ENCODE measurements around the gene CBR3.
"Not testable (repeated sequence)": the region's sequence is repeated elsewhere in the genome, so short reads cannot be mapped to it uniquely, and the experiment has no call there.

CBR3 gene

DNA sequence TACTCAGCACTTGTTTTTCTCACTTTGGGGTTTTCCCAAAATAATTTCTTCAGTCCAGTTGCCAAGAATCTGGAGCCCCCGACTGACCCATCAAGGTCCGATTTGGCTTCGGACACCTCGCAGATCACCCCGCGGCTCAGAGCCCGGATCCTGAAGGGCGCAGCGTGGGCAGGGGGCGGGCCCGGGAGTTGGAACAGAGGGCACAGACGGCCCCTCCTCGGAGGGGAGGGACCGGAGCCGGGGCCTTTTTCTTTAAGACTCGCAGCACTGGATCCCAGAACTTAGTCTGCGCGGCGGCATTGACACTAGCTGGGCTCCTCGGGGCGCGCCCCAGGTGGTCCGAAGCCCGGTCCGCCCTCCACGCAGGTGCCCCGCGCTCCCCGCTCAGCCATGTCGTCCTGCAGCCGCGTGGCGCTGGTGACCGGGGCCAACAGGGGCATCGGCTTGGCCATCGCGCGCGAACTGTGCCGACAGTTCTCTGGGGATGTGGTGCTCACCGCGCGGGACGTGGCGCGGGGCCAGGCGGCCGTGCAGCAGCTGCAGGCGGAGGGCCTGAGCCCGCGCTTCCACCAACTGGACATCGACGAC lies at the start of gene CBR3:
Gene CBR3 (plus strand): TSS at position 277 of the 588 bp plus-strand sequence. CDS start 114 bp downstream, at position 391.
- no peak for DNase-seq

GRCh38 chr21:36087362-36088138 lies 47.3 kb upstream of the CBR3 start:
- no peak for DNase-seq

DNA sequence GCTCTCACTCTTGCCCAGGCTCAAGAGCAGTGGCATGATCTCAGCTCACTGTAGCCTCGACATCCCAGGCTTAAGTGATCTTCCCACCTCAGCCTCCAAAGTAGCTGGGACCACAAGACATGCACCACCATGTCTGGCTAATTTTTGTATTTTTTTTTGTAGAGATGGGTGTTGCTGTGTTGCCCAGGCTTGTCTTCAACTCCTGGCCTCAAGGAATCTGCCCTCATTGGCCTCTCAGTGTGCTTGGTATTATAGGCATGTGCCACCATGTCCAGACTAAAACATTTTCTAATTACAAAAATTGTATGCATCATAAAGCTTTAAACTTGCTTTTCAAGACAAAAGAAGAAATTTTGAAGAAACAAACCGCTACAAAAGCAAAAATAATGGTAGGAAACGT lies 44.9 kb upstream of the CBR3 start:
- DNase-seq = no peak

DNA sequence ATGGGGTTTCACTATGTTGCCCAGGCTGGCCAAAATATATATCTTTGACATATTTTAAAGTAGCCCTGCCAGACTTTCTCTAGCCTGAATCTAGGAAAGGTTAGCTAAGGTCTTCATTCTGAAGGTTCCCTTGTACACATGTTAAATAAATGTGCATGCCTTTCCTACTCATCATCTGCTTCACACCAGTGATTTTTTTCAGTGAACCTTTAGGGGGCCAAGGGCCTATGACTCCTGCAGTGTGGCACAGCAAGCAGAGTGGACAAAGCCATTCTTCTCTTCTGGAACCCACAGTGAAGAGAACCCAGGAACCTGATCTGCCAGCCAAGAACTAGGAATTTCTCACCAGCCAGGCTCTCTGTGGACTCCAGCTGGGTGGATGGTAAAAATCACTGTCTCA lies 42.2 kb upstream of the CBR3 start:
- DNase-seq = no peak

DNA sequence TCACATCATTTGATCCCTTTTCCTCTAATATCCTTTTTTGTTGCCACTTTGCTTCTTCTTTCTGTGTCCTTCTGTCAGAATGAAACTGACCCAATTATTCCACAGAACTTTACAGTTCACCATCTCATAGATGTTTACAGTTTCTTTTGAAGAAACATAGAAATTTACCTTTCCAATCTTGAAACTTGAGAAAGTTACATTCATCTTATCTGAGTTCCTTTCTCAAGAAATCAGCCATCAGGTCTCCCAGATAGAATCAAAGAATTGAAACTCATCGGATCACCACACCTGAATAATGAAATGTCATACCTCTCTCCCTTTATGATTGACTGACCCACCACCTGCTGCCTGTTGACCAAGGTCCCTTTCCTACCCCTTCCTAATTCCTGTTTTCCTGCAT lies 41.4 kb upstream of the CBR3 start:
- no peak for DNase-seq

DNA sequence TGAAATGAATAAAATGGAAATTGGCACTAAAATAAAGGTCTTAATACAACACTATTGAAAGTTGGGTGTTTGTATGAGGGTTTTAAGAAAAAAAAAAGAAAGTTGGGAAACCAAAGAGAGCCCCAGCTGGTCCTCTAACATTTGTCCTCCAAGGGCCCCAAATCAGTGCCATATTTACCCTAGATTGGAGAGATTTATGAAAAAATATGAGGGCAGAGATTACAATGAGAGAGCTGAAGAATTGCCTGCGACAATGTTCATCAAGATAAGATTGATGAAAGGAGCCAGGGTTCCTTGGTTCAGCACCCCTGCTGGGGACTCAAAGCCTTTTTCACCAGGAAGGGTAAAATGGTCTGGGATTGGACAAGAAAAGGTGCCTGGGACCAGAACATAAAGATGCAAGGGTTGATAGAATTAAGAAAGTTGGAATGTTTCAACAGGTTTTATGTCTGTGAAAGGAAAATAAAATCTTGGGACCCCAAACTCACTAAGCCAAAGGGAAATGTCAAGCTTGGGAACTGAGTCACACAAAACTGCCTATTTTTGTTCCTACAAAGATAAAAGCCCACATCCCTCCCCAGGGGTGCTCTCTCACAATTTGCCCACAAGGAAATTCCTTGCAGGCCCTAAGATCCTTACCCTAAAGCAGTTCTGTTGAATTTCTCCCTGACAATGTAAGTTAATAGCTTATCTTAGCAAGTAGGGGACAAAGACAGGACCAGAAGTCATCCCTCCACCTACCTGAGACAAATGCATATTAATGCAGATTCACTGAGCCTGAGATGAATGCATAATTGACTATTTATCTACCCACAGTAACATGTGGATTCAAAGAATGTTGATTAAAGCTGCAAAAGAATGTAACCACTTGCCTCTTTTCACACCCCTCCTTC lies 38.2 kb upstream of the CBR3 start:
- DNase-seq = no peak

DNA sequence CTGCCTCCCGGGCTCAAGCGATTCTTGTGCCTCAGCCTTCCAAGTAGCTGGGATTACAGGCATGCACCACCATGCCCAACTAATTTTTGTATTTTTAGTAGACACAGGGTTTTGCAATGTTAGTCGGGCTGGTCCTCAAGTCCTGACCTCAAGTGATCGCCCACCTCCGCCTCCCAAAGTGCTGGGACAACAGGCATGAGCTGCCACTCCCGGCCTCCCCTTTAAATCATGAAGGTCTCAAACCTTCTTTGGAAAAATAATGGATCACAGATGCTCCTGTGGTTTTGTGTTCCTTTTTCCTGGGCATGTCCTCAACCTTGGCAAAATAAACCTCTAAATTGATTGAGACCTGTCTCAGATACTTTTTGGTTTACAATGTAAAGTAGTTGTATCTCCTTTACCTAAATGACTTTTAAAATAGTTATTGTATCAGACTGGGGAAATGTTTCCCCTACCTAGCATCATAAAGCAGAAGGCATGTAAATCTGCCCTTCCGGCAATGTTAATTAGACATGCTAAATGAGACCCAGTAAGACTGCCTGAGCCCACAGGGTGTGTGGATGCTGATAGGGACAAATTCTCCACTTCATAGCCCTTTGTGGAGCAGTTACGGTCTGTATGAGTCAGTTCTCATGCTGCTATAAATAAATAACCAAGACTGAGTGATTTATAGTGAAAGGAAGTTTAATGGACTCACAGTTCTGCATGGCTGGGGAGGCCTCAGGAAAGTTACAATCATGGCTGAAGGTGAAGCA lies 37.3 kb upstream of the CBR3 start:
- DNase-seq = no peak

GRCh38 chr21:36098182-36098532 lies 36.7 kb upstream of the CBR3 start:
- no peak for DNase-seq

DNA sequence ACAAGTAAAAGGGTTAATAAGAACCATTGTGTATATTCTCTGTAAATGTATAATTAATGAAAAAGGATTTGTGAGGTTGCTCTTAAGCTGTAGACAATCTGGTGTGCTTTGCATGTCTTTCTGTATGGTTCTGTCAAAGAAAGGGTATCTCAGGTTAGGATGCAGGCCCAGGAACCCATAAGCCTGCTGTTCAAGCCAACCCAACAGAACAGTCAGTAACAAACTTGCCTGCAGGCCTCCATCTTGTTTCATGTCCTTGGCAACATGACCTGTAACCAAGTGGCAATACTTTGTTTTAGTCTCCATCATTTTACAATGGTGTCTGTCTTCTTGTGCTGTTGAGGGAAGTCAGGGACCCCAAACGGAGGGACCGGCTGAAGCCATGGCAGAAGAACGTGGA lies 35.9 kb upstream of the CBR3 start:
- DNase-seq = no peak

- not testable (repeated sequence) for DNase-seq
Measured at GRCh38 chr21:36099695-36100211, 35.1 kb upstream of the CBR3 start.

- DNase-seq = no peak
Measured at GRCh38 chr21:36100971-36101641, 33.8 kb upstream of the CBR3 start.

DNA sequence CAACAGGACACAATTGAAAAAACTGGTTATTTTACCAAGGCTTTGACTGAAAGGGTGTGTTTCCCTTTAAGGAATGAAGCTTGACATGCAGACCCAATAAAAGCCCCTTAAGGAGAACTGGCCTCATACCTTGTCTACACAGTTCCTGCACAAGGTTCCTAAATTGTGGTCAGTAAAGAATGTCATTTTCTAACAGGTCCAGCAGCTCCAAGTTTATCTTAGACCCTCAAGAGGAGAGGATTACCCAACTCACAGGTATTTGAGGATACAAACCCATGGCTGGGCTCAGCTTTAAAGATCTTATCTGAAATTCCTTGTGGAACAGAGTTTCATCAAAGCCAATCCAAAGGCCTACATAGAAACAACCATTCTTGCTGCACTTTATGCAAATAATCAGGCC lies 31.4 kb upstream of the CBR3 start:
- DNase-seq = no peak

DNA sequence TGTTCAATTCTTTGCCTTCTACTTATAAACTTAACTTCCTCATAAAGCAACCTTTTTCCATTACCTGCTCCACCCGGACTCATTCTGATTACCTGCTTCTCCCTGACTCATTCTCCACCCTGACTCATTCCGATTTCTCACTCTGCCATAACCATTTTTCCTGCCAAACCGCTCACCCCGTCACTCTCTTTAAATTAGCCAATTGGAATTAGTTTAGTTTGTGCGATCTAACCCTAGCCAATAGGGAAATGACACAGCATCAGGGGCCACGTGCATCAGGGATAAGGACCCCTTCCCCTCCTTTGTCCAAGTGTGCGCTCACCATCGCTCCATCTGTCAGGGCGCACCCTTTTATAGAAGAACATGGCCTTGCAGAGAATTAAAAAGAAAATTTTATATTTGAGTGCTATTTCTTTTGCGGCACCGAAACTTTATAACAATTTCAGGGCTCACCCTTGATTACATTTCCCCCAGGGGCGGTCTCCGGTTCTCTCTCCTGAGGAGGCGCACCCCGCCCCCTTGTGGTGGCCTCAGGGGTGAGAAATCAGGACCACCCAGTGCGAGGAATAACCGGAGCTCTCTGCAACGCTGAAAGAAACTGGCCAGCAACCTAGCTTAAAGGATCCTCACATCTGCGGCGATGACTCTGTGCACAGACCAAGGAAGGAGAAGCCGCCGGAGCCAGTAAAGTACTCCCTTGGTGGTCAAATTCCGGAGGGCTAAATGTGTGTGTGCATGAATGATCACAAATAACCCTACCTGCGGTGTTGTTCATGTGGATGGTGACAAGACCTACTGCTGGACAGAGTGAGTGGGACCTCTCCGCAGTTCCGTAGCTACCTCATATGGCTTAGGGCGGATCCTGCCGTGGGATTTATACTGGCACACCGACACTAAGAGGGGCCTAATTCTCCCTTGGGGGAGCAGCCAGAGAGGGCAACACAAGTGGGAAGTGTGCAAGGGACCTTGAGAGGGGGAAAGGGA lies 30.3 kb upstream of the CBR3 start:
- DNase-seq = no peak

GRCh38 chr21:36105327-36105842 lies 29.5 kb upstream of the CBR3 start:
- no peak for DNase-seq

- DNase-seq = no peak
Measured at GRCh38 chr21:36109868-36110267, 25.0 kb upstream of the CBR3 start.

DNA sequence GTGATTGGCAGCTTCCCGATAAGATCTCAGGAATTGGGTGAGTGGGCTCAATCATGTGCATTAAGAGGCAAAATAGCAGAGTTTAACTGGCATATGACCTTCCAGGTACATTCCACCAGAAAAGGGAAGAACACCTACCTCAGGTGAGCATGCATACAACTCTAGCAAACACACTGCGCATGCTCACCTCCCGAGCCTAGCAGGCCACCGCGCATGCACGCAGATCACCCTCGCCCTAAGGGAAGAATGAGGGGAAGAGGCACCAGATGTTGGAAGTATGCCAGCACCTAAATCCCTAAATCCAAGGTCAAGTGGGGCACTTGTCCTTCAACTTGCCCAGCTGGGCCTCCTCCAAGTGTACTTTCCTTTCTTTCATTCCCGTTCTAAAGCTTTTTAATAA lies 23.6 kb upstream of the CBR3 start:
- DNase-seq = no peak

DNA sequence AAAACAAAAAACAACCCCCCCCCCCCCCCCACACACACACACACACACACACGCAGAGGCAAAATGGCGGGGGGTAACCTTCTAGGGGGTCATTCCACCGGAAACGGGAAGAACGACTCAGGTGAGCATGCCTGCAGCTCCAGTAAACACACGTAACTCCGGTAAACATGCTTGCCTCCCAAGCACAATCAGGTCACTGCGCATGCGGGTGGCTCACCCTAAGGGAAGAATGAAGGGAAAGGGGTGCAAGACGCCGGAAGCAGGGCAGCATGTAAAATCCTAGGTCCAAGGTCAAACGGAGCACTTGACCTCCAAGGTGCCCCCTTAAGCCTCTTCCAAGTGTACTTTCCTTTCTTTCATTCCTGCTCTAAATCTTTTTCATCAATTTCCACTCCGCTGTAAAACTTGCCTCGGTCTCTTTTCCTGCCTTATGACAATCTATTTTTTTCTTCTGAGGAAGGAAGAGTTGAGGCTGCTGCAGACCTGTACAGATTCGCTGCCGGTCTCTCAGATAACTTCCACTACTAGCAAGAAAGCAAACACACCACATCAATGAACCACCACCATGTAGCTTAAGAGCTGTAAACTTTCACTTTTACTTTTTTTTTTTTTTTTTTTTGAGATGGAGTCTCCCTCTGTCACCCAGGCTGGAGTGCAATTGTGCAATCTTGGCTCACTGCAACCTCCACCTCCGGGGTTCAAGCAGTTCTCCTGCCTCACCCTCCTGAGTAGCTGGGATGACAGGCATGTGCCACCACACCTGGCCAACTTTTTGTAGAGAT lies 21.0 kb upstream of the CBR3 start:
- no peak for DNase-seq

GRCh38 chr21:36115138-36115730 lies 19.6 kb upstream of the CBR3 start:
- no peak for DNase-seq

DNA sequence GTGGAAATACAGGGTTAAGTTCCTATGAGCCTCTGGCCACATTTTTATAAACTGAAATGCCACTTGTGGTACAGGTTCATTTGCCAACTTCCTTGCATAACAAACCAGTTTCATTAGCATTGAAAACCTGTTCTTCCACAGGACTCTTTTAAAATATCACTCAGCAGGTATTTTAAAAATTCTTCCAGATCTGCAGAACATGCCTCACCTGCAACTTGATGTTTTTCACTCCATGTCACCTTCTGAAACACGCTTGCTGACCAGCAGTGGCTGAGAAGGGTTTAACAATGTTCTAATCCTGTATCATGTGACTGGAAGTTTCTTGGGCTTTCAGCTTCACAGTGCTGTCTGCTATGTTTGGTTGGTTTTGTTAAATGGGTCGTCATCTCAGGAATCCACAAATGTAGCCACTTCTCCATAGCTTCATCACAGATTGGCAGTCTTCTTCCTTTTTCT lies 17.6 kb upstream of the CBR3 start:
- no peak for DNase-seq
